D721Med (cell line): Measurements from ENCODE around the gene PTPRT.

ENCODE experiments used
- DNase-seq: peaks from one replicate; pipeline ENCODE4 v3.0.0; 2011; ENCODE audit warnings: low spot score; ENCODE audit not compliant: insufficient read length
- FAIRE-seq: peaks from 2 replicates; lab custom pipeline; 2011; peaks lifted over from hg19 to GRCh38; lab: Jason Lieb, UNC
- CTCF ChIP-seq: IDR thresholded peaks from 2 replicates; pipeline ENCODE4 v1.5.1; 2012; ENCODE audit warnings: mild to moderate bottlenecking, control low read depth; ENCODE audit not compliant: insufficient read depth; ENCODE audit errors: missing control alignments

Gene PTPRT

GRCh38 chr20:43124241-43124640 lies 65.5 kb downstream of the PTPRT start:
- no peak for TF ChIP-seq CTCF

GRCh38 chr20:43123180-43123579 lies 66.5 kb downstream of the PTPRT start:
- no peak for TF ChIP-seq CTCF
- FAIRE-seq, result no peak
- no peak for DNase-seq

More at GRCh38 chr20:43124241-43124640, 65.5 kb downstream of the PTPRT start:
- DNase-seq, result no peak
- FAIRE-seq, result no peak

- TF ChIP-seq CTCF, result no peak
- FAIRE-seq, result no peak
- no peak for DNase-seq
Observed at GRCh38 chr20:43119720-43120119, 70.0 kb downstream of the PTPRT start.

- TF ChIP-seq CTCF, result no peak
- no peak for DNase-seq
- FAIRE-seq, result no peak
Observed at GRCh38 chr20:43102394-43102793, 87.3 kb downstream of the PTPRT start.

GRCh38 chr20:43096931-43097260 lies 92.8 kb downstream of the PTPRT start:
- no peak for DNase-seq
- TF ChIP-seq CTCF, result no peak
- FAIRE-seq, result no peak

GRCh38 chr20:43096126-43096930 lies 93.4 kb downstream of the PTPRT start:
- TF ChIP-seq CTCF, result no peak
- no peak for DNase-seq
- no peak for FAIRE-seq

GRCh38 chr20:43095034-43095433 lies 94.7 kb downstream of the PTPRT start:
- DNase-seq (no peak), FAIRE-seq (no peak)
- no peak for TF ChIP-seq CTCF
